Middle frontal gyrus (tissue), 1 donor: ENCODE measurements around the gene SNCA.

Experiments
- DNase-seq: peaks from one replicate; pipeline ENCODE4 v3.0.0-alpha.2; 2015; ENCODE audit warnings: low spot score; ENCODE audit errors: extremely low spot score

Gene SNCA

GRCh38 chr4:89814362-89814761, 22.6 kb downstream of the SNCA start:
- DNase-seq, result no peak

GRCh38 chr4:89813197-89813596, 23.8 kb downstream of the SNCA start:
- DNase-seq, result no peak

- DNase-seq, result no peak
These were observed 29.4 kb downstream of the SNCA start for GRCh38 chr4:89807441-89808140.

GRCh38 chr4:89805297-89805696, 31.7 kb downstream of the SNCA start:
- DNase-seq, result no peak

DNA sequence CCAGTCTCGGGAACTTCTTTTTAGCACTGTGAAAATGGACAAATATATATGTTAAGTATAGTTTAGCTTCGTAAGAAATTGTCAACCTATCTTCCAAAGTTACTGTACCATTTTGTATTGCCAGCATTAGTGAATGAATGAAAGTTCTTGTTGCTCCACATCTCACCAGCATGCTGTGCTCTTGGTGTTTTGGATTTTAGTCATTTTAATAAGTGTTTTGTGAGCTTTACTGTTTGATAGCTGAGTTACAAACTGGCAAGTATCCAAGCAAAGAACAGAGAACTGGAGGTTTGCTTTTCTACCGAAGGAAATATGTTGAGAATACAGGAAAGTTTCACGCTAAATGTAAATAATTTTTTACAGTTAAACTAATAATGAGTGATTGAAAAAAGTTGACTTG, 33.0 kb downstream of the SNCA start:
- DNase-seq, result no peak

GRCh38 chr4:89803036-89803435, 33.9 kb downstream of the SNCA start:
- DNase-seq, result no peak

- DNase-seq, result no peak
These were observed 36.3 kb downstream of the SNCA start for GRCh38 chr4:89800527-89801103.

DNA sequence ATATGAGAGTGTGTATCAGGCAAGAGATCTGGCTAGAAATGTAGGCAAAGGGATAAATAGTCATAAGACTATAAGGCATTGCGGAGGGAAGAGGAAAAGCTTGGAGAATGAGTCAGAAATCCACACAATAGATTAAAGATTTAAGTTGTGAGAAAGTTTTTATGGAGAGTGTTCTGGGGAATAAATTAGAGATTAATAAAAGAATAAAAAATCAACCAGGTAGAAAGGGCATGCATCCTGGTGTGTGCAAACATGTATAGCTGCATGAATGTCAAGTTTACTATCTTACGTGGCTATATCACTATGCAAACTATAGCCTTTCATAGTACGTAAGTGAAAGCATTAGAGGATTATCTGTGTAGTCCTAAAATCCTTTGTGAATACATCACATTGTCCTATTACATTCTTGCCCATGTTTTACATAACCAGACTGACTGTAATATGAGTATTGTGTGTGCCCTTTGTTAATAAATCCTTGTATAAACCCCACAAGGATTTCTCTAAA, 36.9 kb downstream of the SNCA start:
- no peak for DNase-seq

- no peak for DNase-seq
These were observed 37.9 kb downstream of the SNCA start for GRCh38 chr4:89799071-89799470.

DNA sequence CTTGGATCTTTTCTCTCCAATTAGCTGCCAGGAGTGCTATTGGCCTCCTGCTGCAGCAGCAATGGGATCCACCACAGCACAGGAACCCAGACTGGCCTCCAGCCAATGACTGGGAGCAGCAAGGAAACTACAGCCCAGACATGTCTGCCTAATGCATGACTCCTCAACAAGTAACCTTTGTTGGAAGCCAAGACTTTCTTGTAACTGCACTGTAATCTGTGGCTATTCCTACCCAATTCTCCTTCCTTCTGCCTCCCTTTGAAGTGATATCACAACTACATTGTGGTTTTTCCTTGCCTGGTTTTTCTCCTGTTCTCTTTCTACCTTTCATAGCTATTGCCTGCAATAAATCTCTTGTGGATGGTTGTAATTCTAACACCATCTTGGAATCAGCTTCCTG, 39.8 kb downstream of the SNCA start:
- no peak for DNase-seq

DNA sequence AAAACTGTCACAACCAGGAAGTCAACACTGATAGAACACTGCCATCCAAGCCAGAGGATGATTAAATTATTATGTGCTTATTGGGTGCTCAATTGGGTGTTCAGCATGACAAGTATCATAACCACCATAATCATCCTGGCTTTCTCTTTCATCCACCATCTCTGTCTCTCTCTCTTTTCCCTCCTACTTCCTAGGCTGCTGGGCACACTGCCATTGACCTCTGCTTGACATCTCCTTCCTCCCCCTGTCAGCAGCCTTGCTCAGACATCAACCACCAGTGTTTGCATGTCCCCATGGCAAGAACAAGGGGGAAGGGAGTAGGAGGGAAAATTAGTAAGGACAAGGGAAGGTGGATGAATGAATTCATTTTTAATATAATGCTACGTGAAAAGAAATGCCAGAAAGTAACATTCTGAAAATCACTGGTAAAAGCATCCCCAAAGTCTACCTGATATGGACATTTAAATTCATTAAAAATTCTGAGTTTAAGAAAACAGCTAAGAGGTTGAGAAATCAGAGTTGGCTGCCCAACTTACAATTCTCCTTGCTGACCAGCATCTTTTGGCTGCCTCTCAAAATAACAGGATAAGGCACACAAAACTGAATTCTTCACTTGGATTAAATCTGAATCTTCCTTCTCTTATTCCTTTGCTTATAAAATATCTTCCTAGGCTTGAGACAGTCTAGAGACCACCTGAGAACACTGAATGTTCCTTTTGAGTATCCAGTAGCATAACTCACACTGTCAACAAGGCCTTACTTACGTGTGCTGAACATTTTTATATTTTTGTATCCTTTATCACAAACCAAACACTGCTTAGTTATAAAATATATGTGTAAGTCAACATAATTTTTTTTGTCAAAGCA, 48.5 kb downstream of the SNCA start:
- DNase-seq, result no peak

- no peak for DNase-seq
These were observed 52.2 kb downstream of the SNCA start for GRCh38 chr4:89784686-89785231.

DNA sequence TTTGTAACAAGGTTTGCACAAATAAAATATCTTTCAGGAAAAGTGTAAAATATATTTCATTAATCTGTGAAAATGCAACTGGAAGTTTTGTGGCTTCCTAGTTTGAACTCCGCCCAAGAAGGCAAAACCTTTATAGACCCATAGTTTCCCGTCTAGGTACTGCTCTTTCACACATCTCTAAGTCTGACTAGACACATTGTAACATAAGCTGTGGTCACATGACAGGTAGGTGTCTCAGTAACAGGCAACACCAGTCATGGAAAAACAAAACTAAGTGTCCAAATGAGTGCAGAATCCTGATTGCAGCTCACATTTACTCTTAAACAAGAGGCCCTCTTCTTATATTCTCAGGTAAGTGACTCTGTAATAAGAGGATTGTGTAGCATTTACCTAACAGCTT, 55.6 kb downstream of the SNCA start:
- DNase-seq, result no peak

DNA sequence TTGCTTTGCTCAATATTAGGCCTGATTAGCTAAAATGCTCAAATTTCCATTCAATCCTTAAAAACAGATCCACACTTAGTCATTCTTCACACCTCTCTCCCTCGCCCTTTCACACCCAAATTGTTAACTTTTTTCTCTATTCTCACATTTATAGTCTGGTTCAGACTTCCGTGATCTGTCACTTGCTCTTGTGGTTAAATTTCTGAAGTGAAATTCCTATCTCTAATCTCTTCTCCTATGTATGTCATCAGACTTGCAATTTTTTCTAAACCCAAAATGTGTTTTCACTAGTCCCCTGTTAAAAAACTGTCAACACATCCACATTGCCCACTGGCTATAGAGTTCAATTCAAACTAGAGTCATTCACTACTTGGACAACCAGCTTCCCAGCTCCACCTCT, 63.2 kb downstream of the SNCA start:
- no peak for DNase-seq

GRCh38 chr4:89769856-89770255, 67.1 kb downstream of the SNCA start:
- DNase-seq, result no peak

DNA sequence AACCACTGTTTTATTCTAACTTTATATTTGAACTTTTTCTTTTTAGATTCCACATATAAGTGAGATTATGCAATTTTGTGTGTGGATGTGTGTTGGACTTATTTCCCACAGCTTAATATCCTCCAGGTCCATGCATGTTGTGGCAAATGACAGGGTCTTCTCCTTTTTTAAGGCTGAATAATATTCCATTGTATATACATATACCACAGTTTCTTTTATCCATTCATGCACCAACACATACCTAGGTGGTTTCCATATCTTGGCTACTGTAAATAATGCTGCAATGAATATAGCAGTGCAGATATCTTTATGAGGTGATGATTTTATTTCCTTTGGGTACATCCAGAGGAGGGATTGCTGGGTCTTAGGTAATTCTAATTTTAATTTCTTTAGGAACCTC, 69.0 kb downstream of the SNCA start:
- DNase-seq, result no peak

DNA sequence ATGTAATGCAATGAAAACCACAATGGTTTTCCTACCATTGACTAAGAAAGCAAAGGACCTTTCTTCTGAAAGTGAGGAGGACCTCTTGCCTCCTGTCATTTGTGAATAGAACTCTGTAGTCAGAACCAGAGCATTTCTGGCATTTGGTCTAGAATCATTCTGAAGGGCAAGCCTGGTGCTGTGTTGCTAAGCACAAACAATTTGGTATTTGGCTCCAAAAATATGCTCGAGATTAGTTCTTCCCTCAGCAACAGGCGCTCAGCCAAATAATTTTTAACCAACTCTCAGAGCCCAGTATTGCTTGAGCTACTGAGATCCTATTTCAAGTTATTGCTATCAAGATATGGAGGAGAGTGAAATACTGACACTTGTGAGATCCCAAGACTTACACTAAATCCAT, 71.0 kb downstream of the SNCA start:
- no peak for DNase-seq

GRCh38 chr4:89765528-89765927, 71.4 kb downstream of the SNCA start:
- no peak for DNase-seq

GRCh38 chr4:89762311-89762710, 74.7 kb downstream of the SNCA start:
- no peak for DNase-seq

DNA sequence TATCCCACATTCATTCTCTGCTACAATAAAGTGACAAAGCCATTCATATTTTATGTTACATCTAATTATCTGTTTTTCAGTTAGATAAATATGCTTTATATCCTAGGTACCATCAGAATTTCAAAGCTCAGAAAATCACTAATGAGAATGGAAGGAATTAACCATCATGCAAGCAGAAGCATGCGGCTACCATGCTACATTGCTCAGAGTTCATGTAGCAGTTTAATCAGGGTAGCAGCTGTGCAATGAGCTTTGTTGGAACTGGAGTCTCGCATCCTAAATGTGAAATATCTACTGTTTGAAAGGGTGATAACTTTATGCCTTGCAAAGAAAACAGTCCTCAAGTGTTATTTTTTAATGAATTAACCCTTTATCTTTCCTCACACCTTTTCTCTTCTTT, 77.5 kb downstream of the SNCA start:
- DNase-seq, result no peak

- DNase-seq, result no peak
These were observed 79.7 kb downstream of the SNCA start for GRCh38 chr4:89757154-89757719.

DNA sequence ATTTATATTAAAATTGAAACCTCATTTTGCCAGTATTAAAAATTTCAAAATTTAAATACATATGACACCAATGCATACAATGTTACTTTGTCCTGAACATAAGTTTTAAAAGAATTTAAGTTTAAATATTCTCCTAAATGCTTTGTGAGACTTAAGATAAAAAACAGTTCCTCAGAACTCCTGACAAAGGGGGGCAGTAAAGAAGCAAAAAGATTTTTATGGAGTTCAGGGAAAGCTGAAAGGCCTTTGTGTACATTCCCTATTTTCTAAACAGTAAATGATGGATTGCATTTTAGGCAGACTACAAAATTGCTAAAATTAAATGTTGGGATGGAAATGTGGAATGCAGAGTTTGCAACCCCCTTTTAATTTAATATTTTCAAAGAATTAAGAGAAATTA, 81.7 kb downstream of the SNCA start:
- no peak for DNase-seq
